RPMI7951 (cell line): ENCODE measurements around the gene MACROD1. TPM values are rescaled to one million over a fixed set of nuclear protein-coding genes. Genes with fewer than 3 reads are reported as not detected.
"Not testable (repeated sequence)": the region's sequence is repeated elsewhere in the genome, so short reads cannot be mapped to it uniquely, and the experiment has no call there.

Experiments used
- DNase-seq: peaks from one replicate; pipeline ENCODE4 v3.0.0-alpha.2; 2012; ENCODE audit warnings: low read depth
- total RNA-seq: library from RNA; depleted of rRNA; stranded (reverse); fragments of >200 nt; shearing (Covaris generic); gene quantifications from 2 replicates; pipeline ENCODE4 v1.2.3, GENCODE V29; 2014

MACROD1 gene
- total RNA-seq, 1 experiment from 2014 or later: 43.3 TPM

GRCh38 chr11:63999349-64000025 is 166.4 kb downstream of the MACROD1 start:
- no peak for DNase-seq

- DNase-seq: no peak
Observed at GRCh38 chr11:63998558-63999348, 167.2 kb downstream of the MACROD1 start.

GRCh38 chr11:63997801-63998337 is 168.0 kb downstream of the MACROD1 start:
- DNase-seq: no peak

- no peak for DNase-seq
Observed at GRCh38 chr11:63997104-63997700, 168.7 kb downstream of the MACROD1 start.

- no peak for DNase-seq
Observed at GRCh38 chr11:63996512-63996911, 169.4 kb downstream of the MACROD1 start.

- DNase-seq: no peak
Observed at GRCh38 chr11:63993993-63994392, 171.9 kb downstream of the MACROD1 start.

- no peak for DNase-seq
Observed at GRCh38 chr11:63993100-63993499, 172.8 kb downstream of the MACROD1 start.

- no peak for DNase-seq
Observed at GRCh38 chr11:63991558-63991957, 174.4 kb downstream of the MACROD1 start.

- DNase-seq: no peak
Observed at GRCh38 chr11:63986932-63987513, 178.9 kb downstream of the MACROD1 start.

- DNase-seq: peak; percentile 91
Observed at GRCh38 chr11:63986156-63986931, 179.6 kb downstream of the MACROD1 start, which contains the start of gene OTUB1. OTUB1 (plus strand) TSS chr11:63986438; CDS start chr11:63986457, 19 bp downstream.

- DNase-seq: no peak
Observed at GRCh38 chr11:63985812-63986155, 180.1 kb downstream of the MACROD1 start.

- DNase-seq: no peak
Observed at GRCh38 chr11:63979426-63979825, 186.5 kb downstream of the MACROD1 start.

- no peak for DNase-seq
Observed at GRCh38 chr11:63978551-63979239, 187.2 kb downstream of the MACROD1 start.

GRCh38 chr11:63974259-63975143 is 191.4 kb downstream of the MACROD1 start, which contains the start of gene COX8A:
COX8A (plus strand) TSS chr11:63974620; CDS start chr11:63974681, 61 bp downstream.
- DNase-seq: peak; percentile 100

- DNase-seq: not testable (repeated sequence)
Observed at GRCh38 chr11:63973912-63974258, 192.0 kb downstream of the MACROD1 start.

GRCh38 chr11:63970902-63971301 is 195.0 kb downstream of the MACROD1 start:
- no peak for DNase-seq

- DNase-seq: no peak
Observed at GRCh38 chr11:63969461-63969860, 196.5 kb downstream of the MACROD1 start.

GRCh38 chr11:63966444-63966843 is 199.5 kb downstream of the MACROD1 start:
- DNase-seq: no peak

- not testable (repeated sequence) for DNase-seq
Observed at GRCh38 chr11:63963895-63964294, 202.0 kb downstream of the MACROD1 start.
